Heart left ventricle (tissue), 13 donors: Measurements from ENCODE around the gene RXFP3.

ENCODE experiments used
- CTCF ChIP-seq, 12 donors: fragments of 200-600 bp; sonication (generic) in 4 of 12; IDR thresholded peaks; one replicate each; pipeline versions ENCODE4 v1.5.0 to v1.8.0; 2018 to 2022; ENCODE audit warnings: antibody characterized with exemption in 12 of 12, mild to moderate bottlenecking in 5 of 12
- POLR2A ChIP-seq, 2 donors: fragments of 450-650 bp; IDR thresholded peaks; one replicate each; pipeline ENCODE4 v1.6.1; 2017; ENCODE audit warnings: antibody characterized with exemption in 2 of 2, mild to moderate bottlenecking in 2 of 2, moderate library complexity in 2 of 2
- donor health status: ischemic (EF 13 %, LVEDD 7.1; RV severe dilation, severe dysfunction).
- donor health status: DM: no; HTN: yes; CAD: no.
- donor health status: DM: no; HTN: no; CAD: no.
- donor health status: ischemic (EF 25% LVEDD 6.9; RV normal size, moderate dysfunction).
- donor health status: ischemic (EF 25% LVEDD 5.7; RV mildly dilated, moderate dysfunction).
- donor health status: ischemic (EF 35%, LVEDD 5.7; RV mildly dilated, moderate dysfunction).
- donor health status: nonischemic (EF 11% LVEDD 7.7; RV severe dilation, severe dysfunction).
- donor health status: DM: yes; HTN: yes; CAD: no.
- donor health status: PGD.
- donor health status: ischemic (EF 29% LVEDD 5.4; RV normal size, mild dysfunction).
- donor health status: nonischemic (EF 23%, LVEDD 6.1; RV moderate dilation, normal function).

GRCh38 chr5:33927685-33928084, 8.5 kb upstream of the RXFP3 start:
- TF ChIP-seq CTCF (IDR thresholded peaks at IDR 0.05) (no peak), POLR2A (IDR thresholded peaks at IDR 0.05) (no peak)
